ENCODE measurements around the gene DUSP19.

DUSP19 gene

DNA sequence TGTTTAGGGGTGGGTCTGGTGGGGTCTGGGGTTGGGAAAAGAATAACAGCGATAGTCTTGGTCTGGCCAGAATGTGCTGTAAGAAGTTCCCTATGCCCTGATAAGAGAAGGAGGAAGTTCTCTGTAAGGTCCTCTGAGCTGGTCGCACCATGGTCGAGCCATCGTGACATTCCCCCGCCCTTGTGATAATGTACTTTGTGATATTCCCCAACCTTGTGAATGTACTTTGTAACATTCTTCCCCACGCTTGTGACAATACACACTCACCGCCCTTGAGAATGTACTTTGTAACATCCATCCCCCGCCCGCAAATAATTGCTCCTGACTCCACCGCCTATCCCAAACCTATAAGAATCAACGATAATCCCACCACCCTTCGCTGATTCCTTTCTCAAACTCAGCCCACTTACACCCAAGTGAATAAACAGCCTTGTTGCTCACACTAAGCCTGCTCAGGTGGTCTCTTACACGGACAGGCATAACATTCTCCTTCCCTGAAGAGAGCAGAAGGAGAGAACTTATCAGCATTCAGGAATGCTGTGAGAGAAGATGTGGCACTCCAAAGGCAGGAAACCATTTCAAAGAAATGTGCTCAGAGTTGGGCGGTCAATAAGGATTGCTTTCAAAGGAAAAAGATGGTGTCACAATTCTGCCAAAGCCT, 17.8 kb upstream of the DUSP19 start:
- ATAC-seq (ENCODE audit: insufficient read depth, low read depth) (no peak), DNase-seq (no peak)
- TF ChIP-seq EZH2 (IDR thresholded peaks at IDR 0.05; ENCODE audit: borderline replicate concordance, low read depth, low read length, severe bottlenecking) = no peak
- H2AFZ ChIP-seq (ENCODE audit: low read depth, low read length) = no peak overlapping the region
- no peaks in the 10 kb centered on the region for H3K27me3 ChIP-seq (ENCODE audit: insufficient read depth, low read length, poor library complexity)
- H3K4me3 ChIP-seq (ENCODE audit: low read depth in 1 of 2, low read length in 2 of 2) = no peak overlapping the region
- H3K36me3 ChIP-seq (ENCODE audit: insufficient read depth, low read length) = no peaks in the 10 kb centered on the region
- no peaks in the 10 kb centered on the region for H3K9me3 ChIP-seq (ENCODE audit: insufficient read depth, low read length, severe bottlenecking)
- H3K27ac ChIP-seq (ENCODE audit: low read length) = no peak overlapping the region
- H3K9ac ChIP-seq (ENCODE audit: low read depth, low read length) = no peak overlapping the region
- H3K79me2 ChIP-seq (ENCODE audit: insufficient read depth, low read length) = no peaks in the 10 kb centered on the region
- H3K4me1 ChIP-seq (ENCODE audit: insufficient read depth, low read length) = no peaks in the 10 kb centered on the region
- H4K20me1 ChIP-seq (ENCODE audit: insufficient read depth, low read length) = no peaks in the 10 kb centered on the region
- no peak overlapping the region for H3K4me2 ChIP-seq (ENCODE audit: insufficient read depth, low read length)

DNA sequence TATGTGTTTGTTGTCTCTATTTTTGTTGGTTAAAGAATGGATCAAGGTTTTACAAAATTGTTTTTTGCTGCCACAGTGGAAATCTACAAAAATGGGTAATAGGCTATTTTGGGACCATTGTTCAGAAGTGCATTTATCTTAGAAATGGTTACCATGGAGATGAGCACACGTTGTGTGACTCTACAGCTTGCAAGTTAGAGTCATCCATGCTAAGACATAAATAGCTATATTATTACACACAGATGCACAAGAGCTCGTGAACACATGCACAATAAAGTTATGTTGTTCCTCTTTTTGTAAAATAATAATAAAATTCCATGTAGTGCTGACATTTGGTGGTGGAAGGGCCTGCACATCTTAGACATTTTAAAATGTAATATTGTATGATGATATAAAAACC, 15.5 kb upstream of the DUSP19 start:
- no peaks in the 10 kb centered on the region for H4K20me1 ChIP-seq (ENCODE audit: insufficient read depth, low read length)
- H3K9me3 ChIP-seq (ENCODE audit: insufficient read depth, low read length, severe bottlenecking) = no peaks in the 10 kb centered on the region
- H3K27ac ChIP-seq (ENCODE audit: low read length) = no peak overlapping the region
- H3K27me3 ChIP-seq (ENCODE audit: insufficient read depth, low read length, poor library complexity) = no peaks in the 10 kb centered on the region
- DNase-seq (no peak), ATAC-seq (ENCODE audit: insufficient read depth, low read depth) (no peak)
- no peaks in the 10 kb centered on the region for H3K79me2 ChIP-seq (ENCODE audit: insufficient read depth, low read length)
- H3K4me2 ChIP-seq (ENCODE audit: insufficient read depth, low read length) = no peak overlapping the region
- H3K4me1 ChIP-seq (ENCODE audit: insufficient read depth, low read length) = no peaks in the 10 kb centered on the region
- no peak overlapping the region for H3K4me3 ChIP-seq (ENCODE audit: low read depth in 1 of 2, low read length in 2 of 2)
- TF ChIP-seq EZH2 (IDR thresholded peaks at IDR 0.05; ENCODE audit: borderline replicate concordance, low read depth, low read length, severe bottlenecking) = no peak
- TF ChIP-seq, protein P1, sequence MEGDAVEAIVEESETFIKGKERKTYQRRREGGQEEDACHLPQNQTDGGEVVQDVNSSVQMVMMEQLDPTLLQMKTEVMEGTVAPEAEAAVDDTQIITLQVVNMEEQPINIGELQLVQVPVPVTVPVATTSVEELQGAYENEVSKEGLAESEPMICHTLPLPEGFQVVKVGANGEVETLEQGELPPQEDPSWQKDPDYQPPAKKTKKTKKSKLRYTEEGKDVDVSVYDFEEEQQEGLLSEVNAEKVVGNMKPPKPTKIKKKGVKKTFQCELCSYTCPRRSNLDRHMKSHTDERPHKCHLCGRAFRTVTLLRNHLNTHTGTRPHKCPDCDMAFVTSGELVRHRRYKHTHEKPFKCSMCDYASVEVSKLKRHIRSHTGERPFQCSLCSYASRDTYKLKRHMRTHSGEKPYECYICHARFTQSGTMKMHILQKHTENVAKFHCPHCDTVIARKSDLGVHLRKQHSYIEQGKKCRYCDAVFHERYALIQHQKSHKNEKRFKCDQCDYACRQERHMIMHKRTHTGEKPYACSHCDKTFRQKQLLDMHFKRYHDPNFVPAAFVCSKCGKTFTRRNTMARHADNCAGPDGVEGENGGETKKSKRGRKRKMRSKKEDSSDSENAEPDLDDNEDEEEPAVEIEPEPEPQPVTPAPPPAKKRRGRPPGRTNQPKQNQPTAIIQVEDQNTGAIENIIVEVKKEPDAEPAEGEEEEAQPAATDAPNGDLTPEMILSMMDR (IDR thresholded peaks at IDR 0.05; ENCODE audit: borderline replicate concordance, extremely low read depth, low read length, poor library complexity, severe bottlenecking) = no peak
- H2AFZ ChIP-seq (ENCODE audit: low read depth, low read length) = no peak overlapping the region
- no peaks in the 10 kb centered on the region for H3K36me3 ChIP-seq (ENCODE audit: insufficient read depth, low read length)
- no peak overlapping the region for H3K9ac ChIP-seq (ENCODE audit: low read depth, low read length)

DNA sequence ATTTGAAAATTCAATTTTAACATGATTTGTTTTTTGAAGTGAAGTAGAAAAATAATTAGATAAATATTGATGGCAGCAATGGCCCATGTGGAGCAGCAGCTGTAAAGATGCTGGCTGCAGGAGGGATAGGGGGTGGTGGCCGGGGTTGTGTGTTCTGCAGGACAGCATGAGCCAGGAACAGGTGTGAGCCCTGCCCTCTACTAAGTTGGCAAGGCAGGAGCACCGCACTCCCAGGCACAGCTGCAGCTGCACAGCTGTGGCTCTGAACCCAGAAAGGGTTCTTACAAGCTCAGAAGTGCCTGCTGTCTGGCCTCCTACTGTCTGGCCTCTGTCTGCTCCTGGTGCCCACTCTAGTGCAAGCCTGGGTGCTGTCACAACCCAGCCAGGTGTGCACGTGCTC, 10.0 kb upstream of the DUSP19 start:
- Histone ChIP-seq H3K27me3 (ENCODE audit: insufficient read depth, low read length, poor library complexity) (no peaks in the 10 kb centered on the region), H4K20me1 (ENCODE audit: insufficient read depth, low read length) (no peaks in the 10 kb centered on the region), H3K27ac (ENCODE audit: low read length) (no peak overlapping the region), H2AFZ (ENCODE audit: low read depth, low read length) (no peak overlapping the region), H3K4me2 (ENCODE audit: insufficient read depth, low read length) (no peak overlapping the region), H3K9me3 (ENCODE audit: insufficient read depth, low read length, severe bottlenecking) (peaks cover 9% of the 10 kb centered on the region), H3K79me2 (ENCODE audit: insufficient read depth, low read length) (no peaks in the 10 kb centered on the region), H3K9ac (ENCODE audit: low read depth, low read length) (no peak overlapping the region), H3K4me3 (ENCODE audit: low read depth in 1 of 2, low read length in 2 of 2) (no peak overlapping the region), H3K4me1 (ENCODE audit: insufficient read depth, low read length) (no peaks in the 10 kb centered on the region), H3K36me3 (ENCODE audit: insufficient read depth, low read length) (no peaks in the 10 kb centered on the region)
- TF ChIP-seq EZH2 (IDR thresholded peaks at IDR 0.05; ENCODE audit: borderline replicate concordance, low read depth, low read length, severe bottlenecking) = no peak
- TF ChIP-seq, protein P1 (IDR thresholded peaks at IDR 0.05; ENCODE audit: borderline replicate concordance, extremely low read depth, low read length, poor library complexity, severe bottlenecking) = no peak
- DNase-seq = no peak
- ATAC-seq (ENCODE audit: insufficient read depth, low read depth) = no peak

DNA sequence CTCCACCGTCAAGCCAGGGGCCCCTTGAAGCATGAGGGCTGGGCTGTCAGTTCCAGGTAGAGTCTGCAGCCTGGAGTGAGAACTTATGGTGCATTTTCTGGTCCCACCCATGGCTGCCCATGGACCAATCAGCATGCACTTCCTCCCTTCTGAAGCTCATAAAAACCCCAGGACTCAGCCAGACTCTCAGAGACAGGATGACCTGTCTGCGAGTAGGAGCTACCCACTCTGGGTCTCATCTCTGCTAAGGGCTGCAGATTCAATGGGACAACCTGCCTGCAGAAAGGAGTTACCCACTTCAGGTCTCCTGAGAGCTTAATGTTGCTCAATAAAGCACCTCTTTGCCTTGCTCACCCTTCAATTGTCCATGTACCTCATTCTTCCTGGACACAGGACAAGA, 9.4 kb upstream of the DUSP19 start:
- Histone ChIP-seq H3K4me1 (ENCODE audit: insufficient read depth, low read length) (no peaks in the 10 kb centered on the region), H3K79me2 (ENCODE audit: insufficient read depth, low read length) (no peaks in the 10 kb centered on the region), H3K27ac (ENCODE audit: low read length) (no peak overlapping the region), H2AFZ (ENCODE audit: low read depth, low read length) (no peak overlapping the region), H3K36me3 (ENCODE audit: insufficient read depth, low read length) (no peaks in the 10 kb centered on the region), H3K9me3 (ENCODE audit: insufficient read depth, low read length, severe bottlenecking) (peaks cover 9% of the 10 kb centered on the region), H3K4me2 (ENCODE audit: insufficient read depth, low read length) (no peak overlapping the region), H3K27me3 (ENCODE audit: insufficient read depth, low read length, poor library complexity) (no peaks in the 10 kb centered on the region), H3K4me3 (ENCODE audit: low read depth in 1 of 2, low read length in 2 of 2) (no peak overlapping the region), H3K9ac (ENCODE audit: low read depth, low read length) (no peak overlapping the region), H4K20me1 (ENCODE audit: insufficient read depth, low read length) (no peaks in the 10 kb centered on the region)
- no peak for ATAC-seq (ENCODE audit: insufficient read depth, low read depth)
- DNase-seq = no peak
- TF ChIP-seq, protein P1 (IDR thresholded peaks at IDR 0.05; ENCODE audit: borderline replicate concordance, extremely low read depth, low read length, poor library complexity, severe bottlenecking) = no peak
- no peak for TF ChIP-seq EZH2 (IDR thresholded peaks at IDR 0.05; ENCODE audit: borderline replicate concordance, low read depth, low read length, severe bottlenecking)

All from DND-41 (cell line).